HEK293 (cell line): Measurements from ENCODE around the gene TRIM36.

Experiments used
- CTCF ChIA-PET: fragments of 350-600 bp; formaldehyde crosslinking; extraction: SDS; loops from one replicate; lab custom pipeline; 2021; ENCODE audit warnings: antibody characterized with exemption; lab: Yijun Ruan, JAX
- POLR2A ChIA-PET: fragments of 300-600 bp; formaldehyde crosslinking; extraction: SDS; loops from one replicate; lab custom pipeline; 2020; ENCODE audit warnings: antibody characterized with exemption, inconsistent platforms; lab: Yijun Ruan, JAX
- H3K27ac ChIP-seq: fragments of 200-500 bp; sonication (Bioruptor generic); 2 replicates; pipeline ENCODE4 v1.5.1; 2014; ENCODE audit warnings: low read depth, low read length, control low read depth, inconsistent platforms; ENCODE audit errors: extremely low read depth
- H3K36me3 ChIP-seq, 2 experiments: fragments of 200-500 bp in 1 of 2; sonication (Bioruptor generic) in 1 of 2; 1 replicate in 1 of 2; 2 replicates in 1 of 2; pipeline ENCODE4 v1.5.1; 2014 to 2017; ENCODE audit warnings: inconsistent platforms in 2 of 2, low read length in 2 of 2; ENCODE audit not compliant: control insufficient read depth in 2 of 2, insufficient read depth in 1 of 2
- H3K4me1 ChIP-seq: fragments of 200-500 bp; sonication (Bioruptor generic); 2 replicates; pipeline ENCODE4 v1.5.1; 2014; ENCODE audit warnings: mild to moderate bottlenecking, low read length, inconsistent platforms; ENCODE audit not compliant: control insufficient read depth, insufficient read depth
- H3K4me3 ChIP-seq: 2 replicates; pipeline ENCODE4 v1.5.1; 2011; ENCODE audit warnings: low read depth, mild to moderate bottlenecking, control low read depth, low read length, moderate library complexity
- H3K9me3 ChIP-seq: fragments of 200-500 bp; sonication (Bioruptor generic); 2 replicates; pipeline ENCODE4 v1.5.1; 2014; ENCODE audit warnings: low read depth, low read length, inconsistent platforms; ENCODE audit not compliant: control insufficient read depth, insufficient read depth
- BCL11B ChIP-seq: fragments of 450-650 bp; formaldehyde crosslinking; IDR thresholded peaks from 2 replicates; pipeline ENCODE4 v1.5.1; 2016; ENCODE audit warnings: low read depth, missing biosample characterization, missing genetic modification characterization
- PRDM1 ChIP-seq: fragments of 450-650 bp; formaldehyde crosslinking; IDR thresholded peaks from 2 replicates; pipeline ENCODE4; 2016; ENCODE audit warnings: missing biosample characterization, missing genetic modification characterization
- RBAK ChIP-seq: fragments of 450-650 bp; formaldehyde crosslinking; IDR thresholded peaks from 2 replicates; pipeline ENCODE4 v1.5.1; 2016; ENCODE audit warnings: missing biosample characterization, missing genetic modification characterization
- REPIN1 ChIP-seq: fragments of 450-650 bp; formaldehyde crosslinking; IDR thresholded peaks from 2 replicates; pipeline ENCODE4 v1.5.1; 2017; ENCODE audit warnings: missing biosample characterization, missing genetic modification characterization, low read depth
- ZNF114 ChIP-seq: fragments of 450-650 bp; formaldehyde crosslinking; IDR thresholded peaks from 2 replicates; pipeline ENCODE4 v1.5.0; 2017; ENCODE audit warnings: missing biosample characterization, missing genetic modification characterization
- ZNF311 ChIP-seq: fragments of 450-650 bp; formaldehyde crosslinking; IDR thresholded peaks from 2 replicates; pipeline ENCODE4 v1.5.1; 2017; ENCODE audit warnings: missing biosample characterization, missing genetic modification characterization, borderline replicate concordance
- ZNF416 ChIP-seq: fragments of 450-650 bp; formaldehyde crosslinking; IDR thresholded peaks from 2 replicates; pipeline ENCODE4 v1.5.1; 2016; ENCODE audit warnings: missing biosample characterization, missing genetic modification characterization
- ZNF549 ChIP-seq: fragments of 450-650 bp; IDR thresholded peaks from 2 replicates; pipeline ENCODE4 v1.5.1; 2018; ENCODE audit warnings: missing biosample characterization, missing genetic modification characterization, mild to moderate bottlenecking, inconsistent platforms, moderate library complexity
- ZNF561 ChIP-seq: fragments of 450-650 bp; IDR thresholded peaks from 2 replicates; pipeline ENCODE4 v1.5.1; 2018; ENCODE audit warnings: missing biosample characterization, missing genetic modification characterization, borderline replicate concordance
- ZNF600 ChIP-seq: fragments of 450-650 bp; formaldehyde crosslinking; IDR thresholded peaks from 2 replicates; pipeline ENCODE4 v1.5.1; 2016; ENCODE audit warnings: missing biosample characterization, missing genetic modification characterization
- ZNF777 ChIP-seq: fragments of 450-650 bp; formaldehyde crosslinking; IDR thresholded peaks from 2 replicates; pipeline ENCODE4 v1.5.1; 2017; ENCODE audit warnings: missing biosample characterization, missing genetic modification characterization, borderline replicate concordance
- ZSCAN16 ChIP-seq: fragments of 450-650 bp; formaldehyde crosslinking; IDR thresholded peaks from 2 replicates; pipeline ENCODE4 v1.5.1; 2016; ENCODE audit warnings: missing biosample characterization, missing genetic modification characterization
- TF ChIP-seq, protein P1 (sequence below): fragments of 450-650 bp; formaldehyde crosslinking; IDR thresholded peaks from 2 replicates; pipeline ENCODE4 v1.5.1; 2016; ENCODE audit warnings: missing biosample characterization, missing genetic modification characterization
- TF ChIP-seq, protein P2 (sequence below): fragments of 450-650 bp; formaldehyde crosslinking; IDR thresholded peaks from 2 replicates; pipeline ENCODE4 v1.5.1; 2016; ENCODE audit warnings: missing biosample characterization, missing genetic modification characterization
- TF ChIP-seq, protein P3 (sequence below): fragments of 450-650 bp; formaldehyde crosslinking; IDR thresholded peaks from 2 replicates; pipeline ENCODE4 v1.5.1; 2017; ENCODE audit warnings: missing biosample characterization, missing genetic modification characterization
- TF ChIP-seq, protein P4 (sequence below): fragments of 450-650 bp; formaldehyde crosslinking; IDR thresholded peaks from 2 replicates; pipeline ENCODE4; 2016; ENCODE audit warnings: missing biosample characterization, missing genetic modification characterization
- TF ChIP-seq, protein P5 (sequence below): fragments of 450-650 bp; formaldehyde crosslinking; IDR thresholded peaks from 2 replicates; pipeline ENCODE4 v1.5.1; 2016; ENCODE audit warnings: missing biosample characterization, missing genetic modification characterization

TRIM36 gene

DNA sequence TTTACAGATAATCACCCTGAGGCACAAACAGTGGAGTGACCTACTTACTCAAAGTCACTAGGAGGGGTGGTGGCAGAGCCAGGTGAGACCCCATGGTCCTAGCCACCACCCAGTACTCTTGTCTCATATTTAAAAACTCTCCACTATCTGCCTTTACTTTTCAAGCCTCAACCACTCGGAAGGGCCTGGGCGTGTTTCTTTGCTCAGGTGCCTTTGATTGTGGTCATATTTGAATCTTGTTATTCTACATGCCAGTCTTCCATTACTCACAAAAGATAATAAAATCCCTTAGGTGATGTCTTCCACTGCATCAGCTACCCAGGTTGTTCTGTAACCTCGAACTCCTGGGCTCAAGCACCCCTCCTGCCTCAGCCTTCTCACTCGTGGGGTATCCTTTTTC is 20.7 kb upstream of the TRIM36 start:
- Histone ChIP-seq H3K4me3 (no peak overlapping the region), H3K36me3 (no peaks in the 10 kb centered on the region), H3K9me3 (no peaks in the 10 kb centered on the region), H3K4me1 (no peaks in the 10 kb centered on the region), H3K27ac (no peak overlapping the region)
- ChIA-PET CTCF (no interaction called here), POLR2A (no interaction called here)
- TF ChIP-seq ZNF311 (tag by site-specific recombination) = no peak
- TF ChIP-seq ZNF600 = no peak
- TF ChIP-seq ZNF416 = no peak
- TF ChIP-seq, protein P1, sequence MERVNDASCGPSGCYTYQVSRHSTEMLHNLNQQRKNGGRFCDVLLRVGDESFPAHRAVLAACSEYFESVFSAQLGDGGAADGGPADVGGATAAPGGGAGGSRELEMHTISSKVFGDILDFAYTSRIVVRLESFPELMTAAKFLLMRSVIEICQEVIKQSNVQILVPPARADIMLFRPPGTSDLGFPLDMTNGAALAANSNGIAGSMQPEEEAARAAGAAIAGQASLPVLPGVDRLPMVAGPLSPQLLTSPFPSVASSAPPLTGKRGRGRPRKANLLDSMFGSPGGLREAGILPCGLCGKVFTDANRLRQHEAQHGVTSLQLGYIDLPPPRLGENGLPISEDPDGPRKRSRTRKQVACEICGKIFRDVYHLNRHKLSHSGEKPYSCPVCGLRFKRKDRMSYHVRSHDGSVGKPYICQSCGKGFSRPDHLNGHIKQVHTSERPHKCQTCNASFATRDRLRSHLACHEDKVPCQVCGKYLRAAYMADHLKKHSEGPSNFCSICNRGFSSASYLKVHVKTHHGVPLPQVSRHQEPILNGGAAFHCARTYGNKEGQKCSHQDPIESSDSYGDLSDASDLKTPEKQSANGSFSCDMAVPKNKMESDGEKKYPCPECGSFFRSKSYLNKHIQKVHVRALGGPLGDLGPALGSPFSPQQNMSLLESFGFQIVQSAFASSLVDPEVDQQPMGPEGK = no peak
- TF ChIP-seq ZNF549 = no peak
- TF ChIP-seq, protein P2, sequence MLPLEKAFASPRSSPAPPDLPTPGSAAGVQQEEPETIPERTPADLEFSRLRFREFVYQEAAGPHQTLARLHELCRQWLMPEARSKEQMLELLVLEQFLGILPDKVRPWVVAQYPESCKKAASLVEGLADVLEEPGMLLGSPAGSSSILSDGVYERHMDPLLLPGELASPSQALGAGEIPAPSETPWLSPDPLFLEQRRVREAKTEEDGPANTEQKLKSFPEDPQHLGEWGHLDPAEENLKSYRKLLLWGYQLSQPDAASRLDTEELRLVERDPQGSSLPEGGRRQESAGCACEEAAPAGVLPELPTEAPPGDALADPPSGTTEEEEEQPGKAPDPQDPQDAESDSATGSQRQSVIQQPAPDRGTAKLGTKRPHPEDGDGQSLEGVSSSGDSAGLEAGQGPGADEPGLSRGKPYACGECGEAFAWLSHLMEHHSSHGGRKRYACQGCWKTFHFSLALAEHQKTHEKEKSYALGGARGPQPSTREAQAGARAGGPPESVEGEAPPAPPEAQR = no peak

DNA sequence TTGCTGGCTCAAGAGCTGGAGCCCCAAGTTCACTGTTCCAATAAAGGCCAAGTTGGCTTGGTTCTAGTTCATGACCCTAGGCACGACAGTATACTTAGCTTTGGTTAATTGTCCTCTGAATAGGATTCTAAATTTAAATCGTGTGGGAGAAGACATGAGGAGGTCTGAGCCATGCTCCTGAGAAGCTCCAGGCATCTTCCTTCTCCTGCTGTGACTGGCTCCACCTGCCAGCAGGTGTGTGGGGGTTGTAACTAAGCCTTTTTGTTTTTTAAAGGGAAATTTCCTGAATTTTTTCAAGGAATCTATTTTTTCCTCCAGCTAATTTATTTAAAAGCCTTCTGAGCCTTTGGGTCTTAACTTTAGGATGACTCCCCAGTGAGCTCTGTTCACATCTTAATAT is 20.2 kb upstream of the TRIM36 start:
- ChIA-PET POLR2A (no interaction called here), CTCF (no interaction called here)
- TF ChIP-seq ZNF600 = no peak
- TF ChIP-seq, protein P3, sequence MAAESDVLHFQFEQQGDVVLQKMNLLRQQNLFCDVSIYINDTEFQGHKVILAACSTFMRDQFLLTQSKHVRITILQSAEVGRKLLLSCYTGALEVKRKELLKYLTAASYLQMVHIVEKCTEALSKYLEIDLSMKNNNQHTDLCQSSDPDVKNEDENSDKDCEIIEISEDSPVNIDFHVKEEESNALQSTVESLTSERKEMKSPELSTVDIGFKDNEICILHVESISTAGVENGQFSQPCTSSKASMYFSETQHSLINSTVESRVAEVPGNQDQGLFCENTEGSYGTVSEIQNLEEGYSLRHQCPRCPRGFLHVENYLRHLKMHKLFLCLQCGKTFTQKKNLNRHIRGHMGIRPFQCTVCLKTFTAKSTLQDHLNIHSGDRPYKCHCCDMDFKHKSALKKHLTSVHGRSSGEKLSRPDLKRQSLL (tag by site-specific recombination) = no peak
- TF ChIP-seq ZNF777 (tag by site-specific recombination) = no peak
- TF ChIP-seq PRDM1 (tag by site-specific recombination) = no peak
- TF ChIP-seq ZNF114 = no peak
- no peak for TF ChIP-seq REPIN1 (tag by site-specific recombination)
- Histone ChIP-seq H3K27ac (no peak overlapping the region), H3K4me3 (no peak overlapping the region), H3K4me1 (no peaks in the 10 kb centered on the region), H3K9me3 (no peaks in the 10 kb centered on the region), H3K36me3 (no peaks in the 10 kb centered on the region)

DNA sequence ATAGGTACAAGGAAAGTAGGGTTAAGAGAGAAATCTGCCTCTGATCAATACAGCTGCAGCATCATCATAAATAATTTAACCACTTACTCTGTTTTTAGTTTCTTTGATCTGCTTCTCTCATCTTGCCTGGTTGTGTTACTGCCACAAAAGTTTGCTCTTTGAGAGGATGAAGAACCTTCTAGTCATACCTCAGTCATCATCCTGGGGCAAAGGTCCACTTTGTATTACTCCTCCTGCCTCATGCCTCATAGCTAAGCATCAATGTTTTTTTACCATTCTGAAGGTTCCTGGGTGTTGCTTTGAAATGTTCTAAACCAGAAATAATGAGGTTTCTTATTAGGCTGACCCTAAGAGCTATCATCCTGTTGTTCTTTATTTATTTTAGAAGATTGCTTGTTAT is 17.1 kb upstream of the TRIM36 start:
- TF ChIP-seq ZSCAN16 (tag by site-specific recombination) (no peak), BCL11B (tag by site-specific recombination) (no peak), ZNF561 (tag by site-specific recombination) (no peak), RBAK (no peak)
- TF ChIP-seq, protein P4, sequence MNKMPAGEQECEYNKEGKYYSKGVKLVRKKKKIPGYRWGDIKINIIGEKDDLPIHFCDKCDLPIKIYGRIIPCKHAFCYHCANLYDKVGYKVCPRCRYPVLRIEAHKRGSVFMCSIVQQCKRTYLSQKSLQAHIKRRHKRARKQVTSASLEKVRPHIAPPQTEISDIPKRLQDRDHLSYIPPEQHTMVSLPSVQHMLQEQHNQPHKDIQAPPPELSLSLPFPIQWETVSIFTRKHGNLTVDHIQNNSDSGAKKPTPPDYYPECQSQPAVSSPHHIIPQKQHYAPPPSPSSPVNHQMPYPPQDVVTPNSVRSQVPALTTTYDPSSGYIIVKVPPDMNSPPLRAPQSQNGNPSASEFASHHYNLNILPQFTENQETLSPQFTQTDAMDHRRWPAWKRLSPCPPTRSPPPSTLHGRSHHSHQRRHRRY (tag by site-specific recombination) = no peak
- TF ChIP-seq, protein P5, sequence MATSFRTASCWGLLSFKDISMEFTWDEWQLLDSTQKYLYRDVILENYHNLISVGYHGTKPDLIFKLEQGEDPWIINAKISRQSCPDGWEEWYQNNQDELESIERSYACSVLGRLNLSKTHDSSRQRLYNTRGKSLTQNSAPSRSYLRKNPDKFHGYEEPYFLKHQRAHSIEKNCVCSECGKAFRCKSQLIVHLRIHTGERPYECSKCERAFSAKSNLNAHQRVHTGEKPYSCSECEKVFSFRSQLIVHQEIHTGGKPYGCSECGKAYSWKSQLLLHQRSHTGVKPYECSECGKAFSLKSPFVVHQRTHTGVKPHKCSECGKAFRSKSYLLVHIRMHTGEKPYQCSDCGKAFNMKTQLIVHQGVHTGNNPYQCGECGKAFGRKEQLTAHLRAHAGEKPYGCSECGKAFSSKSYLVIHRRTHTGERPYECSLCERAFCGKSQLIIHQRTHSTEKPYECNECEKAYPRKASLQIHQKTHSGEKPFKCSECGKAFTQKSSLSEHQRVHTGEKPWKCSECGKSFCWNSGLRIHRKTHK (tag by site-specific recombination) = no peak
- ChIA-PET CTCF (no interaction called here), POLR2A (interaction anchor here (1.2 kb wide), 1 partner anchor 17 kb away, joined by 3 read pairs; the partner anchor contains the start of gene TRIM36)
- H3K4me1 ChIP-seq = no peaks in the 10 kb centered on the region
- no peak overlapping the region for H3K27ac ChIP-seq
- no peak overlapping the region for H3K4me3 ChIP-seq
- H3K36me3 ChIP-seq = no peaks in the 10 kb centered on the region
- no peaks in the 10 kb centered on the region for H3K9me3 ChIP-seq
